Fibroblast of lung (primary cell): ENCODE data around the gene SLC9A3. TPM values are rescaled to one million over a fixed set of nuclear protein-coding genes. Genes with fewer than 3 reads are reported as not detected.
"Not testable (repeated sequence)": the region's sequence is repeated elsewhere in the genome, so short reads cannot be mapped to it uniquely, and the experiment has no call there.

Experiments
- DNase-seq, 2 donors: peaks; one replicate each; pipeline versions ENCODE4 v3.0.0 to v3.0.0-alpha.2; 2010; ENCODE audit warnings: low read depth in 2 of 2
- H2AFZ ChIP-seq: 2 replicates; pipeline ENCODE4 v1.5.1; 2012; ENCODE audit warnings: low read length, control low read depth, inconsistent platforms
- H3K27ac ChIP-seq: 2 replicates; pipeline ENCODE4 v1.5.1; 2011; ENCODE audit warnings: low read length, control low read depth; ENCODE audit not compliant: insufficient read depth
- H3K27me3 ChIP-seq: 2 replicates; pipeline ENCODE4 v1.5.1; 2011; ENCODE audit warnings: mild to moderate bottlenecking, low read length; ENCODE audit not compliant: control insufficient read depth, insufficient read depth
- H3K36me3 ChIP-seq: 2 replicates; pipeline ENCODE4 v1.5.1; 2011; ENCODE audit warnings: low read length; ENCODE audit not compliant: control insufficient read depth, insufficient read depth
- H3K4me1 ChIP-seq: 2 replicates; pipeline ENCODE4 v1.5.1; 2011; ENCODE audit warnings: low read length; ENCODE audit not compliant: control insufficient read depth, insufficient read depth; ENCODE audit errors: extremely low read depth
- H3K4me2 ChIP-seq: 2 replicates; pipeline ENCODE4 v1.5.1; 2011; ENCODE audit warnings: low read length, control low read depth; ENCODE audit not compliant: insufficient read depth; ENCODE audit errors: extremely low read depth
- H3K4me3 ChIP-seq, 4 experiments: fragments of 200-600 bp in 1 of 4; sonication (generic) in 1 of 4; replicated peaks in 1 of 4; 2 replicates each; pipeline ENCODE4 v1.5.1; 2011 to 2016; ENCODE audit warnings: low read length in 4 of 4, low read depth in 3 of 4, mild to moderate bottlenecking in 3 of 4, control low read depth in 2 of 4, inconsistent platforms in 1 of 4, mixed read lengths in 1 of 4; ENCODE audit not compliant: insufficient read depth in 1 of 4; ENCODE audit errors: control extremely low read depth in 1 of 4
- H3K79me2 ChIP-seq: 2 replicates; pipeline ENCODE4 v1.5.1; 2012; ENCODE audit warnings: mild to moderate bottlenecking, low read length, inconsistent platforms; ENCODE audit not compliant: control insufficient read depth, insufficient read depth
- H3K9ac ChIP-seq: 2 replicates; pipeline ENCODE4 v1.5.1; 2011; ENCODE audit warnings: mild to moderate bottlenecking, low read length, control low read depth; ENCODE audit not compliant: insufficient read depth
- H3K9me3 ChIP-seq: 2 replicates; pipeline ENCODE4 v1.5.1; 2012; ENCODE audit warnings: low read depth, low read length; ENCODE audit not compliant: control insufficient read depth, insufficient read depth
- H4K20me1 ChIP-seq: 2 replicates; pipeline ENCODE4 v1.5.1; 2011; ENCODE audit warnings: low read length; ENCODE audit not compliant: control insufficient read depth, insufficient read depth; ENCODE audit errors: extremely low read depth
- EZH2 ChIP-seq: IDR thresholded peaks from 2 replicates; pipeline ENCODE4 v1.5.1; 2012; ENCODE audit warnings: low read length, control low read depth, mild to moderate bottlenecking; ENCODE audit errors: missing control alignments
- polyA plus RNA-seq, 2 donors: library from polyadenylated mRNA; depleted of rRNA in 1 of 2; stranded (reverse) in 1 of 2; unstranded in 1 of 2; fragments of >200 nt; gene quantifications; 2 replicates each; pipeline ENCODE4 v1.2.1, GENCODE V29; 2011 to 2012; ENCODE audit warnings: missing spikeins in 1 of 2
- total RNA-seq: library from RNA; depleted of rRNA; stranded (reverse); fragments of >200 nt; gene quantifications from 2 replicates; pipeline ENCODE4 v1.2.1, GENCODE V29; 2014
- TF ChIP-seq, protein P1 (sequence below), 2 donors: IDR thresholded peaks in 1 of 2; conservative IDR thresholded peaks in 1 of 2; 1 replicate in 1 of 2; 2 replicates in 1 of 2; pipeline ENCODE4 v1.5.1; 2011 to 2012; ENCODE audit warnings: low read length in 2 of 2, control low read depth in 1 of 2, inconsistent platforms in 1 of 2, low read depth in 1 of 2, mild to moderate bottlenecking in 1 of 2

SLC9A3 gene
- total and polyA plus RNA-seq, 2 donors (not counting 1 experiment from before 2014, with no cell fraction given) = 0.50 to 0.84 TPM

DNA sequence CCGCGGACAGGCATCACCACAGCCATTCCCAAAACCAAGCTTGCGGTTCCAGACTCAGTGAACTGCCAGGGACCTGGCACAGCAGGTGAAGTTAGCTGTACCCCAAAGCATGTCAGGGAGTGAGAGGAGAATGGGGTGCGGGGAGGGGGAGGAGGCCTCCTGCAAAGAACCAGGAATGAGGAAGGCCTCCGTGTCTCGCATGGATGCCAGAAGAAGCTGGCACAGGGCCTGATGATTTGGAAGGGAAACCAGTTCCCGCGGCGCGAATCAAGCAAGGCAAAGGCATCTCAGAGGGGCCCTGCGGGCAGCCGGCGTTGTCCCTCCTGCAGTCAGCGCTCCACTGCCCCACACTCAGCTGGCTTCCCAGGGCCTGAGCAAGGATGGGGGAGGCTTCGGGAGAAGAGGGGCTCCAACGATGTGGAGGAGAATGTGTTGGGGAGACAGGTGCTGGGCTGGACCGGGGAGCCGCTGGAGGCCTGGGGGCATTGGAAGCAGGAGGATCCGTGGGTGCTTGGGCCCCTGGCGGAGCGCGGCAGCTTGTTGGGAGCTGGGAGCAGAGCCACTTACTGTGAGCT is 14.6 kb downstream of the SLC9A3 start:
- Histone ChIP-seq H3K9me3 (no peaks in the 10 kb centered on the region), H3K79me2 (no peaks in the 10 kb centered on the region), H4K20me1 (no peaks in the 10 kb centered on the region), H2AFZ (no peak overlapping the region), H3K4me2 (no peak overlapping the region), H3K36me3 (no peaks in the 10 kb centered on the region), H3K27ac (no peak overlapping the region), H3K27me3 (peaks cover 11% of the 10 kb centered on the region), H3K4me1 (no peaks in the 10 kb centered on the region), H3K9ac (no peak overlapping the region), H3K4me3 (no peak overlapping the region)
- DNase-seq = no peak
- TF ChIP-seq, protein P1, sequence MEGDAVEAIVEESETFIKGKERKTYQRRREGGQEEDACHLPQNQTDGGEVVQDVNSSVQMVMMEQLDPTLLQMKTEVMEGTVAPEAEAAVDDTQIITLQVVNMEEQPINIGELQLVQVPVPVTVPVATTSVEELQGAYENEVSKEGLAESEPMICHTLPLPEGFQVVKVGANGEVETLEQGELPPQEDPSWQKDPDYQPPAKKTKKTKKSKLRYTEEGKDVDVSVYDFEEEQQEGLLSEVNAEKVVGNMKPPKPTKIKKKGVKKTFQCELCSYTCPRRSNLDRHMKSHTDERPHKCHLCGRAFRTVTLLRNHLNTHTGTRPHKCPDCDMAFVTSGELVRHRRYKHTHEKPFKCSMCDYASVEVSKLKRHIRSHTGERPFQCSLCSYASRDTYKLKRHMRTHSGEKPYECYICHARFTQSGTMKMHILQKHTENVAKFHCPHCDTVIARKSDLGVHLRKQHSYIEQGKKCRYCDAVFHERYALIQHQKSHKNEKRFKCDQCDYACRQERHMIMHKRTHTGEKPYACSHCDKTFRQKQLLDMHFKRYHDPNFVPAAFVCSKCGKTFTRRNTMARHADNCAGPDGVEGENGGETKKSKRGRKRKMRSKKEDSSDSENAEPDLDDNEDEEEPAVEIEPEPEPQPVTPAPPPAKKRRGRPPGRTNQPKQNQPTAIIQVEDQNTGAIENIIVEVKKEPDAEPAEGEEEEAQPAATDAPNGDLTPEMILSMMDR (conservative IDR thresholded peaks at IDR 0.05 in 1 of 2, IDR thresholded peaks at IDR 0.05 in 1 of 2; ENCODE audit: low read depth in 1 of 2, low read length in 2 of 2) = no peak
- no peak for TF ChIP-seq EZH2

GRCh38 chr5:507986-508575 is 16.2 kb downstream of the SLC9A3 start:
- H3K4me3 ChIP-seq, H3K9me3 ChIP-seq, H3K36me3 ChIP-seq, H3K4me1 ChIP-seq, H4K20me1 ChIP-seq, DNase-seq, H3K27ac ChIP-seq, H3K9ac ChIP-seq, H3K4me2 ChIP-seq, H3K79me2 ChIP-seq, H2AFZ ChIP-seq: not testable (repeated sequence)
- H3K27me3 ChIP-seq = peaks cover 15% of the 10 kb centered on the region

DNA sequence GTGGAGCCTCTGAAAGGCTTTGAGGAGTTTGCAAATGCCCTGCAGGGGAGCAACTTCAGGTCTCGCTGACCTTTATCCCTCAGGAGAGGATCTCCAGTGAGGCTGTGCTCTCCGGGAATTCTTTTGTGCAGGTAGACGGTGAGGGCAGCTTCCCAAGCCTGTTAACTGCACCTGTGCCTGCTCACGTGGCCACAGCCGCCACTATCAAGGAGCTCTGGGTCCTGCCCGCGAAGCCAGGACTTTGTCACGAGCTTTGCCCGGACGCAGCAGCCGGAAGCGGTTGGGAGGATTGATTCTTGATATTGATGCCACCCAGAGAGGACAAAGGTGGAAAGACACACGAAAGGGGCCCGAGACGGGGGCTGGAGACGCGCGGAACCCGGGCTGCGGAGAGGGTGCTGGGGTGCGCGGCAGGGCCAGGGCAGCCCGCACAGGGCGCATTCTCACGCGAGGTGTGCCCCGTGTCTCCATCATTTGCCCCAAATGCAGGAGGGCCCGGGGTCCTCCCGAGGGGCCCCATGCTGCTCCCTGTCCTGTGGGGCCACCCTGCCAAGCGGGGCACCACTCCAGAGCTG is 18.2 kb downstream of the SLC9A3 start:
- TF ChIP-seq, protein P1 (conservative IDR thresholded peaks at IDR 0.05 in 1 of 2, IDR thresholded peaks at IDR 0.05 in 1 of 2; ENCODE audit: low read depth in 1 of 2, low read length in 2 of 2) = no peak
- no peak for TF ChIP-seq EZH2
- no peaks in the 10 kb centered on the region for H3K4me1 ChIP-seq
- H3K4me3 ChIP-seq = no peak overlapping the region
- no peaks in the 10 kb centered on the region for H3K36me3 ChIP-seq
- H2AFZ ChIP-seq = no peak overlapping the region
- H3K79me2 ChIP-seq = no peaks in the 10 kb centered on the region
- no peaks in the 10 kb centered on the region for H3K9me3 ChIP-seq
- peaks cover 15% of the 10 kb centered on the region for H3K27me3 ChIP-seq
- H3K4me2 ChIP-seq = no peak overlapping the region
- no peak for DNase-seq
- H3K27ac ChIP-seq = no peak overlapping the region
- no peaks in the 10 kb centered on the region for H4K20me1 ChIP-seq
- H3K9ac ChIP-seq = no peak overlapping the region
